GM19043 (cell line): Measurements from ENCODE around the gene UBE2O.

Source experiments
- ATAC-seq: cut with Tn5 transposase; IDR thresholded peaks from one replicate; pipeline ENCODE4 v1.9.1; 2021; ENCODE audit warnings: low read depth; ENCODE audit not compliant: unreplicated experiment

UBE2O gene

GRCh38 chr17:76420356-76421043, 32.5 kb downstream of the UBE2O start:
- no peak for ATAC-seq

GRCh38 chr17:76419576-76420260, 33.2 kb downstream of the UBE2O start:
- ATAC-seq: no peak

GRCh38 chr17:76417499-76418143, 35.3 kb downstream of the UBE2O start:
- ATAC-seq: no peak

- ATAC-seq: no peak
Measured at GRCh38 chr17:76416899-76417298, 36.1 kb downstream of the UBE2O start.

GRCh38 chr17:76416457-76416856, 36.5 kb downstream of the UBE2O start:
- ATAC-seq: no peak

- no peak for ATAC-seq
Measured at GRCh38 chr17:76415786-76416185, 37.2 kb downstream of the UBE2O start.

GRCh38 chr17:76414334-76415295, 38.3 kb downstream of the UBE2O start:
- ATAC-seq: no peak

GRCh38 chr17:76411247-76411646, 41.7 kb downstream of the UBE2O start:
- no peak for ATAC-seq

- ATAC-seq: no peak
Measured at GRCh38 chr17:76410328-76410965, 42.5 kb downstream of the UBE2O start.

GRCh38 chr17:76408037-76408849, 44.7 kb downstream of the UBE2O start:
- no peak for ATAC-seq

- no peak for ATAC-seq
Measured at GRCh38 chr17:76407509-76407908, 45.4 kb downstream of the UBE2O start.

- no peak for ATAC-seq
Measured at GRCh38 chr17:76405967-76406647, 46.8 kb downstream of the UBE2O start.

- no peak for ATAC-seq
Measured at GRCh38 chr17:76405607-76405966, 47.4 kb downstream of the UBE2O start.

- ATAC-seq: no peak
Measured at GRCh38 chr17:76404976-76405563, 47.9 kb downstream of the UBE2O start.

GRCh38 chr17:76404256-76404655, 48.7 kb downstream of the UBE2O start:
- ATAC-seq: no peak

GRCh38 chr17:76402711-76403110, 50.2 kb downstream of the UBE2O start:
- no peak for ATAC-seq

GRCh38 chr17:76399175-76400172, 53.5 kb downstream of the UBE2O start:
- no peak for ATAC-seq
